UCSD-AML1 (cell line): Measurements from ENCODE around the gene DMC1.

Source experiments
- DNase-seq: peaks from one replicate; lab custom pipeline; 2025; ENCODE audit not compliant: unreplicated experiment; lab: John Stamatoyannopoulos, UW

DMC1 gene

DNA sequence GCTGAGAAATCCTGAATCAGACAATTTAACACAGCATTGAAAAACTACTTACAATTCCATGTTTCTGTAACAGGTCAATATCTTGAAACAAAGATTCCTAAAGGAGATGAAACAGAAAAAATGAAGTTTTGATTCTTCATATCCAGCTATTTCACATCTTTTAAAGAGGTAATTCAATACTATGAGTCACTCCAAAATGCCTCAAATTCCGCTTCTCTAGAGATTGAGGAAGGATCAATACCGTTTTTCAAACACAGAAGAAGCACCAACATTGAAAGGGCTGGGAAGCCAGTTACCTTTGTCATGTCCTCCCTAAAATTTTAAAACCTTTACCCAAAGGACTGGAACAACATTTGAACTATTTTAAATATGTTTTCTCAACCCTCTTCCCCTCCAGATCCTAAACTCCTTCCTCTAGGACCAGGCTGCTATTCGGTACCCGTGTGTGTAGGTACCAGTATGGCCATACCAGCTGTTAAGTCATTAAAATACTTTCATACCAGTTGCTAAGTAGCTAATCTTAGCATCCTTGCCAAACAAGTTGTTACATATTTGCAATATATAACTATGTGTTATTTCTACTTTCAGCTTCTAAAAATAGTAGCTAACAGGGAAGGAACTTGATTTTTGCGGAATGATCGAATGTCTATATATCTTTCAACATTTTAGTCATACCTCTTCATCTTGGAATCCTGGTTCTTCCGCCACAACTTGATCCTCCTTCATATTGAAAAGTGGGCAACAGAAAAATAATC lies 2.3 kb downstream of the DMC1 start:
- DNase-seq = no peak

DNA sequence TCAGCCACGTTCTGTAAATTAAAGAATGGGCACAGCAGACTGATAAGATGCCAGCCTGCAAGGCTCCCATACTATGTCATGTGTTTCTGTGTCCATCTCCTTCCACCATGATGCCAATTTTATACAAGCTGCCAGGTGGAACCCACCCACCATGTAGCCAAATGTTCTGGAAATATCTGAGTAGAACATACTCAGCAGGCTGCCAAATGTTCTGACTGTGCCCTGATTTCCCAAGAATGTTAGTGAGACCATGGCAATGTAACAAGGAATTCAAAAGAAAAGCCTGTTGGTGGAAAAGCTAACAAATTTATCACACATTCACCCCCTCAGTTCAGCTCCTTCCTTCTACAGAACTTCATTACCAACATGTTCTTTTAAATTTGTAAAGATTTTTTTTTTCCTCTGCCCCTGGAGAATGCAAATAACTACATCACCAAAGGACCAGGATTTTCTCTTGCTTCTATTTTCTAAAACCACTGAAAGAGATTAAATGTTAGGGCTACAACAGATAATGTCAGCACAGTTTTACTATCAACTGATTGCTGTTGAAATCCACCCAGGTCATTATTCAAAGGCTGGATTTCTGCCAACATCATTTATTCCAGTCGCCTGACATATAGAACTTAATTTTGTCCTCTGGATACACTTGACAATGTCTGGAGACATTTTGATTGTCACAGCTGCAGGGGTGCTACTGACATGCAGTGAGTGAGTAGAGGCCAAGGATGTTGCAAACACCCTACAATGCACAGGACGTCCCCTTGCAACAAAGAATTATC lies 3.1 kb downstream of the DMC1 start:
- no peak for DNase-seq

GRCh38 chr22:38565441-38565840 lies 4.5 kb downstream of the DMC1 start:
- no peak for DNase-seq

GRCh38 chr22:38564669-38565068 lies 5.3 kb downstream of the DMC1 start:
- DNase-seq = no peak

GRCh38 chr22:38554281-38554680 lies 15.7 kb downstream of the DMC1 start:
- DNase-seq = no peak

- no peak for DNase-seq
Measured at GRCh38 chr22:38549101-38549894, 20.7 kb downstream of the DMC1 start.

DNA sequence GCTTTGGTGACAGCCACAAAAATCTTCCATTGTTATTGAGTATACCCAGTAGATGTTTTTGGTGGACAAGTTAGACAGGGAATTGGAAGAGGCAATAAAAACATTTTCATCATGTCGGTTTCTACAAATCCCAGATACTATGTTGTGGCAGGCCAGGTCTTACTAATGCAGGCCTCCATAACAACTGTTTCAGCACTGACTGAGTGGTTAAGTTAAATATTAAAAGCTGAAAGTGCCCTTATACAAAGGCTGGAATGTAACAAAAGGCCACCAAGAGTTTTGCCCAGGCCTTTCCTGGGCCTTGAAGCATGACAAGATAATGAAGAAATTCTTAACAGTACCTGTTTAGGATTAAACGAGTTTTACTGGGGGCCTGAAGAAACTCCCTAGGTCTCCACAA lies 29.3 kb downstream of the DMC1 start:
- DNase-seq = no peak

- DNase-seq = no peak
Measured at GRCh38 chr22:38531251-38531938, 38.6 kb downstream of the DMC1 start.

GRCh38 chr22:38524429-38524828 lies 45.6 kb downstream of the DMC1 start:
- DNase-seq = no peak

GRCh38 chr22:38523479-38523878 lies 46.5 kb downstream of the DMC1 start:
- no peak for DNase-seq

- no peak for DNase-seq
Measured at GRCh38 chr22:38523029-38523428, 47.0 kb downstream of the DMC1 start.

DNA sequence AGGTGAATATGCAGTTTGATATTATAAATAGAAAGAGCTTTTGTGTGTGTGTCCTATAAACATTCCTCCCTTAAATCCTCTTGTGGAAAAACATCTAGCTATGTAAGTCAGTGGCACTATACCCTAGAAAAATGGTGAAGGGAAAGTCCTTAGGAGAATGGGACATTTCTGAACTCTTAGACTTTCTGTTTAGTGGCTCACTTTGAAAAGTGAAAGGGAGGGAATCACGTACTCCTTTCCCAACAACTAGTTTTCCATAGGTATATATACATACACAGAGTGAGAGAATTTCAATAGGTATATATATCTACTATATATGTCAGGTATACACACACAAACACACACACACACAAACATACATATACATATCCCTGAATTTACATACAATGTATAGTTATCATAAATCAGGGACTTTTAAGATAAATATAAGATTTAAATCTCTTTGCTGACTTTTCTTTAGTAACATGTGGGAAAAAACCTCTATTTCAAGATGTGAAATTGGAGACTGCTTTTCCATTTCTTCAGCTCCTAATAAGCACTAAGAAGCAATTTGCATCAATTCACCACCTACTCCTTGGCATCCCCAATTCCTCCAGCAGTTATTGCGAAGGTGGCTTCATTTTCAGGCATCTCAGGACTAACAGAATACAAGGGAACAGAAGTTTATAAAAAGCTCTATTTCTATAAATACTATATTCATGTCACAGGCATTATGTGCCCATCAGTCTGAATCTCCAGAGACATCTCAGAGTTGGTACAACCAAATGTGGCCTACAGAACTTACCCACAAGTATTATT lies 50.3 kb downstream of the DMC1 start:
- no peak for DNase-seq

DNA sequence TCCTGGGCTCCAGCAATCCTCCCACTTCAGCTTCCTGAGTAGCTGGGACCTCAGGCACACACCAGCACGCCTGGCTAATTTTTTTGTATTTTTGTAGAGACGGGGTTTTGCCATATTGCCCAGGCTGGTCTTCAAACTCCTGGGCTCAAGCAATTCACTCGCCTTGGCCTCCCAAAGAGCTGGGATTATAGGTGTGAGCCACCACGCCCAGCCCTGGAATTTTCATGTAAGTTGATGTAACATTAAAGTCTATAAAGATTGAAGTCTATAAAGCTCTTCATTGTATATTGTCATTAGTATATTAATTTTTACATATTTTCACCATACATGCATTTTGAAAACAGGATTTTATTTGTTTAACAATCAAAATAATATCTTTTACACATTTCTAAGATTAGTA lies 51.4 kb downstream of the DMC1 start:
- no peak for DNase-seq

GRCh38 chr22:38513063-38513462 lies 56.9 kb downstream of the DMC1 start:
- peak; percentile 42 for DNase-seq

DNA sequence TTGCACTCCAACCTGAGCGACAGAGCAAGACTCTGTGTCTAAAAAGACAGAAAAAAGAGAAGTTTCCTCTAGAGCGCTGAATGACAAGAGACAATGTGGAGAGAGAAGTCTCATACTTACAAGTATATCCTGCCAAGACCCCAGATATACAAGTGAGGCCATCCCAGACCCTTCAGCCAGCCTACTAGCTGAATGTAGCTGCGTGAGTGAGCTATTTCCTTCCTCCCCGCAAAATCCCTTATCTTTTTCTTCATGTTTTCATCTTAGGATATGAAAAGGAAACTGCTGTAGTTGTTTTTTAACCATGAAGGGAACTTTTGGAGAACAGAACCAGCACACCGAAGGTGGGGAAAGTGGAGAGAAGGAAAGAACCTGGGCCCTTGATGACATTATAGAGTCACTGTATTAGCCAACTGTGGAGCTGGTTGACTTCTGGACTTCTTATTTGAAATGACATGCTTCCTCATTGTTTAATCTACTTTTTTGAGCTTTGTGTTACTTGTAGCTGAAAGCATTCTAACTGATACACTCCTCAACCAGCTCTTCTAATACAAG lies 59.5 kb downstream of the DMC1 start:
- no peak for DNase-seq

DNA sequence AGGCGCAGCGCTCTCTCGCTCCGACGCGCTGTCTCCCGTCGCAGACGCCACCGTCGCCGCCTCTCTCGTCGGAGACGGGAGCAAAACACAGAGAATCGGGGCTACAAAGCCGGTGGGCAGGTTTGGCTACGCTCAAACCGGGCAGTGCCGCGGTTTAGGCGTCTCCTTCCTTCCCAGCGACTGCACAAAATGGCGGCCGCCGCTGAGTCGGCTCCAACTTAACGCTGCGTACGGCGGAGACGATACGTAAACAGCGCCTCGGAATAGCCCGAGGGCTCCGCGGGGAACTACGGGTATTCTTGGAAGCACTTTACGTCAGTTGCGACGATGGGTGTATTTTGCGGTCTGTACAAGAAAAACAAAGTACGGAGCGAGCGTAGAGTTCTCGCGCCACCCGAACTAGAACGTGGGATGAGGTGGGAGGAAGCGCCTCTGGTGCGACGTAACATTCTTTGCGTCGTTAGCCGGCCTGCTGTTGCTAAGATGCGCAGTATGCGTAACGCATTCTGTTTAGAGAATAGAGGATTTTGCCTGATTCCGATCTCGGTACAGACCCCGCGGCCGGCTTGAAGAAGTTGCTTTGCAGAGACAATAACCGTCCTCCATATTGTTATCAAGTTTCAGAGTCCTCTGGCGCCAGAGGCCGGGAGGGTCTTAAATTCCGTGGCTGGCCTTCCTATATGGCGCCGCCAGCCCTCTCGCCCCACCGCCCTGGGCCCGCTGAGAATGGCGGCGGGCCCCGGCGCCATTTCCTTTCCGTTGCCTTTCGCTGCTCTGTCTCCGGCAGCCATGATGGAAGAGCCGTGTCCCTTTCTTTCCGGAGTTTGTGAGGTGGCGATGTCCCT lies 63.6 kb downstream of the DMC1 start, which contains the start of gene DDX17:
Gene DDX17 (minus strand): TSS at position 194 of the 845 bp plus-strand sequence.
- peak; percentile 95 for DNase-seq

- peak; percentile 60 for DNase-seq
Measured at GRCh38 chr22:38505541-38506117, 64.4 kb downstream of the DMC1 start.

DNA sequence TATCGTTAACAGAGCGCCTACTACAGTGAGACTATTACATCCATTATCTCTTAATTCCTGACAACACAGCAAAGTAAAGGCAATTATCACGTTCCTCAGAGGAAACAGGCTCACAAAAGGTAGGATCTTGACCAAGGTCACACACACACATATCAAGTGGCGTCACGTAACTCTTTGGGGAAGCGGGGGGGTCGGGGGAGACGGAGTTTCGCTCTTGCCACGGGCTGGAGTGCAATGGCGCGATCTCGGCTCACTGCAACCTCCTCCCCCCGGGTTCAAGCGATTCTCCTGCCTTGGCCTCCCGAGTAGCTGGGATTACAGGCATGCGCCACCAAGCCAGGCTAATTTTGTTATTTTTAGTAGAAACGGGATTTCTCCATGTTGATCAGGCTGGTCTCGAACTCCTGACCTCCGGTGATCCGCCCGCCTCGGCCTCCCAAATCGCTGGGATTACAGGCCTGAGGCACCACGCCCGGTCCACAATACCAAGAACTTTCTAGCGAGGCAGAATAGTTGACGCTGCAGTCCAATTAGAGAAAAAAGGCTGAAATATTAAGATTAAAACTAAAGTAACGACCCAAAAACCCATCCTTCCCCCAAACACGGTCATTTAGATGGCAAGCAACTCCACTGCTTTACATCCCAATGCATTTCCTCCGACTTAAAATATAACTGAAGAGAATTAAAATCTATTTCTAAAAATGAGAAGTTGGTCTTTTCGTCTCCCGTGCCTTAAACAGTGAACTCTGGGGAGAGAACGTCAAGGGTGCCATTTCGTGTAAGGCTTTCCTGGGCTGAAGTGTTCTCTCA lies 65.0 kb downstream of the DMC1 start:
- peak; percentile 43 for DNase-seq
